Activated T-cell treated with anti-CD3 and anti-CD28 coated beads, Interleukin-2, amount 50 U/mL, for 4 hours (primary cell): ENCODE data around the gene ADAM30. TPM values are rescaled to one million over a fixed set of nuclear protein-coding genes. Genes with fewer than 3 reads are reported as not detected.

Experiments
- ATAC-seq, 2 donors: fragments of 200-7000 bp; cut with Tn5 transposase; one replicate each; pipeline ENCODE4 v1.10.0; 2021
- DNase-seq: peaks from one replicate; pipeline ENCODE4 v3.0.0-alpha.2; 2020
- H3K27me3 Mint-ChIP-seq: one replicate; pipeline ENCODE4 v1.8.0; 2021; ENCODE audit warnings: low read depth, mixed read lengths
- H3K36me3 Mint-ChIP-seq: one replicate; pipeline ENCODE4 v1.8.0; 2022; ENCODE audit warnings: mixed read lengths; ENCODE audit not compliant: insufficient read depth
- H3K4me1 Mint-ChIP-seq: one replicate; pipeline ENCODE4 v1.8.0; 2021; ENCODE audit warnings: low read depth, mixed read lengths
- H3K4me3 Mint-ChIP-seq: one replicate; pipeline ENCODE4 v1.8.0; 2021; ENCODE audit warnings: mild to moderate bottlenecking, moderate library complexity, mixed read lengths
- H3K9me3 Mint-ChIP-seq: one replicate; pipeline ENCODE4 v1.8.0; 2021; ENCODE audit warnings: mixed read lengths
- total RNA-seq, 3 donors: library from RNA; stranded (reverse); gene quantifications; one replicate each; pipeline ENCODE4 v1.2.1, GENCODE V29; 2021

ADAM30 gene
- total RNA-seq, 3 donors from 2014 or later = not detected

GRCh38 chr1:119893827-119894700, 2.3 kb downstream of the ADAM30 start:
- Mint-ChIP-seq H3K4me3 (no peak overlapping the region), H3K9me3 (no peaks in the 10 kb centered on the region), H3K27me3 (no peaks in the 10 kb centered on the region), H3K4me1 (peaks cover 11% of the 10 kb centered on the region), H3K36me3 (no peaks in the 10 kb centered on the region)
- ATAC-seq = no peak
- no peak for DNase-seq

- Mint-ChIP-seq H3K4me3 (no peak overlapping the region), H3K4me1 (peaks cover 11% of the 10 kb centered on the region), H3K36me3 (peaks cover 4% of the 10 kb centered on the region), H3K9me3 (peaks cover 7% of the 10 kb centered on the region), H3K27me3 (no peaks in the 10 kb centered on the region)
- DNase-seq (no peak), ATAC-seq (no peak)
Measured at GRCh38 chr1:119893238-119893791, 3.0 kb downstream of the ADAM30 start.

GRCh38 chr1:119891386-119891785, 4.9 kb downstream of the ADAM30 start:
- peaks cover 12% of the 10 kb centered on the region for H3K9me3 Mint-ChIP-seq
- no peak overlapping the region for H3K4me3 Mint-ChIP-seq
- ATAC-seq (no peak), DNase-seq (no peak)
- H3K4me1 Mint-ChIP-seq = peaks cover 11% of the 10 kb centered on the region
- H3K36me3 Mint-ChIP-seq = peaks cover 6% of the 10 kb centered on the region
- H3K27me3 Mint-ChIP-seq = peaks cover 2% of the 10 kb centered on the region

GRCh38 chr1:119888476-119888875, 7.8 kb downstream of the ADAM30 start:
- peaks cover 12% of the 10 kb centered on the region for H3K9me3 Mint-ChIP-seq
- peaks cover 13% of the 10 kb centered on the region for H3K27me3 Mint-ChIP-seq
- peaks cover 6% of the 10 kb centered on the region for H3K4me1 Mint-ChIP-seq
- DNase-seq (no peak), ATAC-seq (no peak)
- no peak overlapping the region for H3K4me3 Mint-ChIP-seq
- H3K36me3 Mint-ChIP-seq = peaks cover 6% of the 10 kb centered on the region

- H3K9me3 Mint-ChIP-seq = peaks cover 12% of the 10 kb centered on the region
- ATAC-seq = no peak
- H3K4me3 Mint-ChIP-seq = no peak overlapping the region
Measured at GRCh38 chr1:119887427-119887826, 8.9 kb downstream of the ADAM30 start.

GRCh38 chr1:119885903-119886783, 10.2 kb downstream of the ADAM30 start:
- Mint-ChIP-seq H3K27me3 (peaks cover 13% of the 10 kb centered on the region), H3K36me3 (peaks cover 6% of the 10 kb centered on the region), H3K4me1 (no peaks in the 10 kb centered on the region), H3K9me3 (peaks cover 12% of the 10 kb centered on the region), H3K4me3 (no peak overlapping the region)
- peak; percentile 46 to 50 for ATAC-seq
- DNase-seq = peak; percentile 41

More at GRCh38 chr1:119887427-119887826, 8.9 kb downstream of the ADAM30 start:
- no peak for DNase-seq
- peaks cover 13% of the 10 kb centered on the region for H3K27me3 Mint-ChIP-seq
- H3K4me1 Mint-ChIP-seq = no peaks in the 10 kb centered on the region
- H3K36me3 Mint-ChIP-seq = peaks cover 6% of the 10 kb centered on the region

- ATAC-seq (no peak), DNase-seq (no peak)
- Mint-ChIP-seq H3K36me3 (peaks cover 6% of the 10 kb centered on the region), H3K27me3 (peaks cover 16% of the 10 kb centered on the region), H3K4me1 (no peaks in the 10 kb centered on the region), H3K4me3 (no peak overlapping the region), H3K9me3 (peaks cover 12% of the 10 kb centered on the region)
Measured at GRCh38 chr1:119884711-119885110, 11.6 kb downstream of the ADAM30 start.

GRCh38 chr1:119883826-119884225, 12.5 kb downstream of the ADAM30 start:
- Mint-ChIP-seq H3K4me1 (no peaks in the 10 kb centered on the region), H3K36me3 (peaks cover 6% of the 10 kb centered on the region), H3K9me3 (peaks cover 10% of the 10 kb centered on the region), H3K4me3 (no peak overlapping the region), H3K27me3 (peaks cover 17% of the 10 kb centered on the region)
- DNase-seq (no peak), ATAC-seq (no peak)

GRCh38 chr1:119882132-119883049, 13.9 kb downstream of the ADAM30 start:
- ATAC-seq (no peak), DNase-seq (no peak)
- H3K36me3 Mint-ChIP-seq = no peaks in the 10 kb centered on the region
- H3K4me3 Mint-ChIP-seq = no peak overlapping the region
- peaks cover 19% of the 10 kb centered on the region for H3K27me3 Mint-ChIP-seq
- no peaks in the 10 kb centered on the region for H3K9me3 Mint-ChIP-seq
- H3K4me1 Mint-ChIP-seq = no peaks in the 10 kb centered on the region

- no peak overlapping the region for H3K4me3 Mint-ChIP-seq
- peaks cover 8% of the 10 kb centered on the region for H3K27me3 Mint-ChIP-seq
- no peaks in the 10 kb centered on the region for H3K36me3 Mint-ChIP-seq
- ATAC-seq = no peak
- DNase-seq = no peak
- no peaks in the 10 kb centered on the region for H3K9me3 Mint-ChIP-seq
- no peaks in the 10 kb centered on the region for H3K4me1 Mint-ChIP-seq
Measured at GRCh38 chr1:119879510-119880434, 16.5 kb downstream of the ADAM30 start.

GRCh38 chr1:119878171-119878570, 18.1 kb downstream of the ADAM30 start:
- no peaks in the 10 kb centered on the region for H3K4me1 Mint-ChIP-seq
- H3K27me3 Mint-ChIP-seq = peaks cover 14% of the 10 kb centered on the region
- H3K36me3 Mint-ChIP-seq = no peaks in the 10 kb centered on the region
- ATAC-seq (no peak), DNase-seq (no peak)
- H3K9me3 Mint-ChIP-seq = no peaks in the 10 kb centered on the region
- H3K4me3 Mint-ChIP-seq = no peak overlapping the region

GRCh38 chr1:119874186-119874585, 22.1 kb downstream of the ADAM30 start:
- H3K4me1 Mint-ChIP-seq = no peaks in the 10 kb centered on the region
- H3K27me3 Mint-ChIP-seq = peaks cover 24% of the 10 kb centered on the region
- DNase-seq = no peak

More at GRCh38 chr1:119874186-119874585, 22.1 kb downstream of the ADAM30 start:
- no peak for ATAC-seq
- H3K36me3 Mint-ChIP-seq = no peaks in the 10 kb centered on the region
- no peak overlapping the region for H3K4me3 Mint-ChIP-seq
- H3K9me3 Mint-ChIP-seq = no peaks in the 10 kb centered on the region
